Central memory CD8-positive, alpha-beta T cell (primary cell): Measurements from ENCODE around the gene GPX5.
"Not testable (repeated sequence)": the region's sequence is repeated elsewhere in the genome, so short reads cannot be mapped to it uniquely, and the experiment has no call there.

Experiments used
- ATAC-seq: fragments of 150-1000 bp; cut with Tn5 transposase; replicated peaks from 2 replicates; pipeline ENCODE4 v1.10.0; 2022; ENCODE audit warnings: mild to moderate bottlenecking, moderate FRiP score, moderate number of reproducible peaks; ENCODE audit not compliant: poor library complexity, severe bottlenecking; ENCODE audit errors: extremely low read depth
- DNase-seq, 2 donors: peaks; one replicate each; pipeline ENCODE4 v3.0.0; 2021; ENCODE audit warnings: low spot score in 2 of 2
- H3K27ac Mint-ChIP-seq: one replicate; pipeline ENCODE4 v1.8.0; 2022; ENCODE audit warnings: low read depth, mild to moderate bottlenecking, moderate library complexity, mixed read lengths
- H3K27me3 Mint-ChIP-seq: one replicate; pipeline ENCODE4 v1.8.0; 2022; ENCODE audit warnings: mixed read lengths
- H3K36me3 Mint-ChIP-seq: one replicate; pipeline ENCODE4 v1.8.0; 2022; ENCODE audit warnings: mild to moderate bottlenecking, moderate library complexity, mixed read lengths; ENCODE audit not compliant: insufficient read depth
- H3K4me1 Mint-ChIP-seq: one replicate; pipeline ENCODE4 v1.8.0; 2022; ENCODE audit warnings: mixed read lengths
- H3K4me3 Mint-ChIP-seq: one replicate; pipeline ENCODE4 v1.8.0; 2022; ENCODE audit warnings: mild to moderate bottlenecking, moderate library complexity, mixed read lengths
- H3K9me3 Mint-ChIP-seq: one replicate; pipeline ENCODE4 v1.8.0; 2022; ENCODE audit warnings: mixed read lengths

The GPX5 gene

GRCh38 chr6:28523241-28523622, 2.4 kb upstream of the GPX5 start:
- ATAC-seq, result peak; percentile 78
- no peak for DNase-seq
- no peak overlapping the region for H3K27ac Mint-ChIP-seq

DNA sequence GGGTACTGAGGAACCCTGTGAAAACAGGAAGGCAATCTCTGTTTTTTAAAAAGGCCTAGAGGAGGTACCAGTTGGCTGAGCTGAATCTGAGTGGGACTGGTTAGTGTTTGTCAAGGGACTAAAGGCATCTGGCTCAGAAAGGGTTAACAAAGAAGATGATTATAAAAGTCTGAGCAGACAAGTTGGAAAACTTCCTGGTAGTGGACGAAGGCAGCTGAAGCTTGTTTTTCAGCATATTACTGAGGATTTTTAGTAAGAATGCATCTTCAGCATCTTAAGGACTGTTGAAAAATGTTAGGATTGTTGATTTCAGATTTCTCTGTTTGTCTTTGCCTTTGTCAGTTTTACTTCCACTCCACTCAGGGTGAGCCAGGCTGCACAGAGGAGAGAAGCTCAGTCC, 5.1 kb downstream of the GPX5 start:
- Mint-ChIP-seq H3K27ac (no peak overlapping the region), H3K9me3 (no peaks in the 10 kb centered on the region), H3K27me3 (peaks cover 100% of the 10 kb centered on the region), H3K4me1 (peaks cover 6% of the 10 kb centered on the region), H3K4me3 (no peak overlapping the region), H3K36me3 (no peaks in the 10 kb centered on the region)
- DNase-seq (no peak), ATAC-seq (no peak)

More at GRCh38 chr6:28523241-28523622, 2.4 kb upstream of the GPX5 start:
- Mint-ChIP-seq H3K36me3 (peaks cover 2% of the 10 kb centered on the region), H3K27me3 (peaks cover 88% of the 10 kb centered on the region), H3K9me3 (no peaks in the 10 kb centered on the region), H3K4me1 (peaks cover 18% of the 10 kb centered on the region), H3K4me3 (no peak overlapping the region)

DNA sequence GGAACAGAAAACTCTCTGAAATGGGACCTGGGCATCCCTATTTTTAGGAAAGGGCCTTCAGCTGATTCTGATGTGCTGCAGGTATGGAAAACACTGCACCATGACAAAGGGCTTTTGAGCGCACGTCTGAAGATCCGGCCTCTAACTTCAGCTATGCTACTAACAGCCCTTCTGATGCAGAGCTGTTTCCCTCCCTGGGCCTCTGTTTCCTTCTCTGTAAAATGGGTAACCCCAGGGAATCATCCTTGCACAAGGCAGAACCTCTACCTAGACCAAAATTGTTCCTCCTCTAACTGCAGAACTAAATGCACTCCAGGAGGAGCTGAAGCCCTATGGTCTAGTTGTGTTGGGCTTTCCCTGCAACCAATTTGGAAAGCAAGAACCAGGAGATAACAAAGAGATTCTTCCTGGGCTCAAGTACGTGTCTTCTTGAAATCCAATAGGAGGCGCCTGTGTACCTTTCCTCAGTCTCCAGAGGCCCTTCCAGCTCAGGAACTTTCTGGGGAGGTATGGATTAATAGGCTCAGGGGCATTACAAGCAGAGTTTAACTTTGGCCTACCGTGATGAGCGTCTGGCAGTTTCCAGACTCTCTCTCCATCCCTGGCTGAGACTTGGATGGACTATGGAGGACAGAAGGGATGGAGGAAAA, 5.9 kb downstream of the GPX5 start:
- no peaks in the 10 kb centered on the region for H3K4me1 Mint-ChIP-seq
- no peak overlapping the region for H3K4me3 Mint-ChIP-seq
- no peak overlapping the region for H3K27ac Mint-ChIP-seq
- no peaks in the 10 kb centered on the region for H3K36me3 Mint-ChIP-seq
- H3K9me3 Mint-ChIP-seq, result no peaks in the 10 kb centered on the region
- ATAC-seq (no peak), DNase-seq (no peak)
- H3K27me3 Mint-ChIP-seq, result peaks cover 100% of the 10 kb centered on the region

- H3K4me3 Mint-ChIP-seq, result no peak overlapping the region
- H3K27ac Mint-ChIP-seq, result no peak overlapping the region
- peaks cover 4% of the 10 kb centered on the region for H3K4me1 Mint-ChIP-seq
- DNase-seq, result no peak
- H3K9me3 Mint-ChIP-seq, result no peaks in the 10 kb centered on the region
- H3K36me3 Mint-ChIP-seq, result peaks cover 2% of the 10 kb centered on the region
- no peak for ATAC-seq
- H3K27me3 Mint-ChIP-seq, result peaks cover 100% of the 10 kb centered on the region
Observed at GRCh38 chr6:28534306-28534705, 8.6 kb downstream of the GPX5 start.

DNA sequence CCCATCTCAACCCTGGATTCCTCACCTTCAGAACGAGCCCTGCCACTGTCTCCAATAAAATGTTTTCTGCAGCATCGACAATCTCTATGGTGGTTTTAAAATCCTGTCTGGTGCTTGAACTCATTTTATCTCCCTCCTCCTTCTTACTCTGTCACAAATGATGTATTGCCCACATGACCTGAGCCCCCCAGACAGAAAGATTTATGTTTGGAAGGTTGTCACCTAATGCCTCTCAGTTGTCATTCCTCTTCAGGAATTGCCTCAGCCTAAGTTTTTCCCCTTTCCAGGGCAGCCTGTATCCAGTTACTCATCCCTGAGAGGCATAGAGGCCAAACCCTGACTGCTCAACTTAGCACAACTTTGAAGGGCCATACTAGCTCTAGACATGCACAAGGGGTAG, 9.2 kb downstream of the GPX5 start:
- Mint-ChIP-seq H3K36me3 (peaks cover 2% of the 10 kb centered on the region), H3K27ac (no peak overlapping the region), H3K9me3 (no peaks in the 10 kb centered on the region), H3K27me3 (peaks cover 100% of the 10 kb centered on the region), H3K4me3 (no peak overlapping the region), H3K4me1 (peaks cover 4% of the 10 kb centered on the region)
- ATAC-seq, result no peak
- DNase-seq, result no peak

GRCh38 chr6:28537065-28537464, 11.4 kb downstream of the GPX5 start:
- peak overlapping the region; percentile 54 for H3K4me3 Mint-ChIP-seq
- H3K36me3 Mint-ChIP-seq, result peaks cover 4% of the 10 kb centered on the region
- no peaks in the 10 kb centered on the region for H3K9me3 Mint-ChIP-seq
- no peak for ATAC-seq
- H3K27me3 Mint-ChIP-seq, result peaks cover 100% of the 10 kb centered on the region
- H3K27ac Mint-ChIP-seq, result peak overlapping the region; percentile 74
- DNase-seq, result no peak
- H3K4me1 Mint-ChIP-seq, result peaks cover 6% of the 10 kb centered on the region

GRCh38 chr6:28537509-28538140, 11.9 kb downstream of the GPX5 start:
- Mint-ChIP-seq H3K36me3 (peaks cover 5% of the 10 kb centered on the region), H3K4me3 (peak overlapping the region; percentile 54), H3K9me3 (no peaks in the 10 kb centered on the region), H3K27me3 (peaks cover 100% of the 10 kb centered on the region), H3K27ac (peak overlapping the region; percentile 74), H3K4me1 (peaks cover 12% of the 10 kb centered on the region)
- ATAC-seq (no peak), DNase-seq (no peak)

DNA sequence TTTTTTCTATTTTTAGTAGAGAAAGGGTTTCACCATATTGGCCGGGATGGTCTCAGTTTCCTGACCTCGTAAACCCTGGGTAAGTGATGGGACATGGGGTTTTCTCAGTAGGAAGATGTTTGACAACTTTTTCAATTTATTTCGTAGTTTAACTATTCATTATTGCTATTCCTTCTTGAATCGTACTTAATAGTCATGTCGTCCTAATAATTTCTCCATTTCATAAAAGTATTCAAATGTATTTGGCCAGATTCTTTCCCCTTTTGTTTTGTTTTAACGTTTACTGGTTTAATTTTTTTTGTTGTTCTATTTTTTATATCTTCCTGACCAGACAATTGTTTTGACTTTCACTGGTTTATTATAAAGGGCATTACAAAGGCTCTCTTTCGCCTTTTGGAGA, 16.3 kb downstream of the GPX5 start:
- no peak for ATAC-seq
- H3K36me3 Mint-ChIP-seq, result peaks cover 18% of the 10 kb centered on the region
- DNase-seq, result no peak
- H3K9me3 Mint-ChIP-seq, result no peaks in the 10 kb centered on the region
- H3K27me3 Mint-ChIP-seq, result peaks cover 96% of the 10 kb centered on the region
- H3K4me1 Mint-ChIP-seq, result peaks cover 18% of the 10 kb centered on the region
- peak overlapping the region; percentile 65 for H3K27ac Mint-ChIP-seq
- H3K4me3 Mint-ChIP-seq, result peak overlapping the region; percentile 66

- Mint-ChIP-seq H3K4me3 (peak overlapping the region; percentile 66), H3K4me1 (peaks cover 17% of the 10 kb centered on the region), H3K27ac (peak overlapping the region; percentile 65), H3K36me3 (peaks cover 16% of the 10 kb centered on the region), H3K27me3 (peaks cover 96% of the 10 kb centered on the region), H3K9me3 (no peaks in the 10 kb centered on the region)
- DNase-seq (no peak), ATAC-seq (no peak)
Observed at GRCh38 chr6:28542440-28543296, 17.0 kb downstream of the GPX5 start.

- no peaks in the 10 kb centered on the region for H3K9me3 Mint-ChIP-seq
- H3K4me3 Mint-ChIP-seq, result peak overlapping the region; percentile 66
- H3K27me3 Mint-ChIP-seq, result peaks cover 96% of the 10 kb centered on the region
- no peak for DNase-seq
- H3K27ac Mint-ChIP-seq, result no peak overlapping the region
- H3K4me1 Mint-ChIP-seq, result peaks cover 17% of the 10 kb centered on the region
- no peak for ATAC-seq
- peaks cover 16% of the 10 kb centered on the region for H3K36me3 Mint-ChIP-seq
Observed at GRCh38 chr6:28543651-28544610, 18.2 kb downstream of the GPX5 start.

GRCh38 chr6:28545955-28546354, 20.3 kb downstream of the GPX5 start:
- Mint-ChIP-seq H3K27ac (no peak overlapping the region), H3K4me3 (no peak overlapping the region), H3K9me3 (no peaks in the 10 kb centered on the region), H3K4me1 (peaks cover 17% of the 10 kb centered on the region), H3K36me3 (peaks cover 14% of the 10 kb centered on the region), H3K27me3 (peaks cover 96% of the 10 kb centered on the region)
- no peak for ATAC-seq
- no peak for DNase-seq

- DNase-seq, H3K27ac Mint-ChIP-seq, H3K9me3 Mint-ChIP-seq, ATAC-seq, H3K4me3 Mint-ChIP-seq: not testable (repeated sequence)
- peaks cover 15% of the 10 kb centered on the region for H3K4me1 Mint-ChIP-seq
- H3K36me3 Mint-ChIP-seq, result peaks cover 14% of the 10 kb centered on the region
- H3K27me3 Mint-ChIP-seq, result peaks cover 96% of the 10 kb centered on the region
Observed at GRCh38 chr6:28547003-28547402, 21.3 kb downstream of the GPX5 start.
